DND-41 (cell line): Measurements from ENCODE around the gene MSL1.

Experiments
- CTCF ChIP-seq: IDR thresholded peaks from 2 replicates; pipeline ENCODE4 v1.5.1; 2012; ENCODE audit warnings: borderline replicate concordance, low read length, moderate library complexity, mild to moderate bottlenecking; ENCODE audit not compliant: poor library complexity, severe bottlenecking; ENCODE audit errors: extremely low read depth
- EZH2 ChIP-seq: IDR thresholded peaks from 3 replicates; pipeline ENCODE4 v1.6.1; 2012; ENCODE audit warnings: borderline replicate concordance, low read depth, mild to moderate bottlenecking, moderate library complexity, low read length, inconsistent platforms; ENCODE audit not compliant: severe bottlenecking

GRCh38 chr17:40103071-40103661, 18.6 kb upstream of the MSL1 start:
- TF ChIP-seq EZH2 (no peak), CTCF (no peak)
